T47D (cell line): ENCODE data around the gene LYZL1.

ENCODE experiments used
- DNase-seq, 2 experiments: peaks; one replicate each; pipeline versions ENCODE4 v3.0.0 to v3.0.0-alpha.2; 2011 to 2012; ENCODE audit warnings: low read depth in 1 of 2, low spot score in 1 of 2
- JUND ChIP-seq: IDR thresholded peaks from 2 replicates; pipeline ENCODE4 v1.6.1; 2012; ENCODE audit warnings: low read depth
- in situ Hi-C: cut with HindIII; loops from 2 replicates; pipeline ENCODE4 v1.10.0; 2016; ENCODE audit warnings: low sequenced_read_pairs, low pct_unique_long_range_greater_than_20kb

LYZL1 gene

DNA sequence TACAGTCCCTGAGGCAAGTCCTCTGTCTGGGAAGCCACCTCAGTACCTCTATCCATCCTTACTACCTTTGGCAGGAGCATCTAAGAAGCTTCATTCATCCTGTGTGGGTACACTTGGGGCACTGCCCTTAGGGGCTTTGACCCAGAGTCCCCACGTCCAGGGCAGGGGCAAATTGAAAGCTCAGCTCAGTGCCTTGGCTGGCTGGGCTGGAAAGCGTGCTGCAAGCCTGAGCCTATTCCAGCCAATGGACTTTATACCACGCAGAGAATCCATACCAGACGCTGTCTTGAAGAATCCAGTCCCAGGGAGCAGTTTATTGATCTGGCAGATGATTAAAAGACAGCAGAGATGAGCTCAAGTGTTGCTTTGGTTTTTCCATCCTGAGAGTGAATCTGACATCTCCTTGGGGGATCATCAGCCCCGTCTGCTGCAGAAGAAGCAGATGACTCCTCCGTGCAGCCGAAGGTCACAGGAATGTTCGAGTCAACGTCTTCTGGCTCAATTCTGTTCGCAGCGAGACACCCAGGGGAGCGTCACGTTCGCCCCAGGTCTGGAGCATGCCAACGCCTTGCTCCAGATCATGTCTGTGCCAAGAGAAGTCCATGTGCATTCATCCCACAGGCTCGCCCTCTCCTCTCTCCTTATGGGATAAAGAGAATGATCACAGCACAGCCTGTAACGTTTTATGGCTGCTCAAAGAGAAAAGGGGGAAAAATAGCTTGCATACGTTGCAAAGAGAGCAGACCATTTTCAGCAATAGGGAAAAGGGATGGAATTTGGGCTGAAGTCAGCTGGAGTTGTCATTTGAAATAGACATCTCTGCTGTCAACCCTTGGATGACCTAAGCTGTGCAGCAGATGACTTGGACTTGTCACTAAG, 35.8 kb upstream of the LYZL1 start:
- in situ Hi-C loops: no loop called here
- TF ChIP-seq JUND: no peak
- no peak for DNase-seq

DNA sequence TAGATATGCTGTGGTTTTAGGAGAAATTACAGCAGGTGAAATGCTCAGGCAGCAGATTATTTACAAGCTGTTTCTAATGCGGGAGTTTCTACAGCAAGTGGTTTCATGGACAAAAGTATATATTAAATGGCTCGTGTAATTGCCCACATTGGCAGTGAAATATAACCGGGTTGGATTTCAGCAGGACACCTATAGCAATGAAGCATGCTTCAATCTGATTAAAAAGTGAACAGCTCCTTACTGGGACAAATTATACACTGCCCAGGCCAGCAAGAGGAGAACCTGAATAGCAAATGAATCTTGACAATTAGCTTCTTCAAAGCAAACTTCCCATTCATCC, 35.2 kb upstream of the LYZL1 start:
- DNase-seq: no peak
- no peak for TF ChIP-seq JUND
- in situ Hi-C loops: no loop called here

DNA sequence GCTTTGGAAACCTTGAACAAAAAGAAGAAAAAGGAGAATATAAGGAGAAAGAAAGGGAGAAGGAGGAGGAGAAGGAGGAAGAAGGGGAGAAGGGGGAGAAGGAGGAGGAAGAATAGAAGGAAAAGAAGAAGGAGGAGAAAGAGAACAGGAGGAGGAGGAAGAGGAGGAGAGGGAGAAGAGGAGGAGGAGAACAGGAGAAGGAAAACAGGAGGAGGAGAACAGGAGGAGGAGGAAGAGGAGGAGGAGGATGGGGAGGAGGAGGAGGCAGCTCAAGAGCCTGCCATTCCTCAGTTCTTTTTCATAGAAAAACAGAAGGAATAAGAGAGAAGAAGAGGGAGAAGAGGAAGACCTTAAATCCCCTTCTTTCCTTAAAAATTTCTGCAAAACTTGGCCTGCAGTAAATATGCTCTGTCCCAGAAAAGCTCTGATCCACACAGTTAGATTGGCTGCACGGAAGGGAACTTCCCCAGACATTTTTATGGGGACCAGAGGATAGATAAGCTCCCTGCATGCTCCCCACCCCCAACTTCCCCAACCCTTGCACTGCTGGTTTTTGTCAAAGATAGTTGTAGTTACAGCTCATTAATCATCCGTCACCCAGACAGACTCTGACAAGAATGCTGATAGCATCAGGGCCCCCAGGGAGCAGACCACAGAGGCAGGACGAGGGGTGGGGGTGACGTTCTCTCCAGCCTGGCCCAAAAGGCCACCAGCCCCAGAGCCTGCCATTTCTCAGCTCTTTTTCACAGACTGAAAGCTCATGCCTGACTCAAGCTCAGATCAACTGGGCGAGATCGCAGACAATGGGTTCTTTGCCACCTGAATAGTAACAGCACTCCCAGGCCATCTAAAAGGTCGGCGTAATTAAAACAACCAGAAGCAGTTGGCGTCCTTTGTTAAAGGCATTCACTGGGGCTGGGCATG, 34.5 kb upstream of the LYZL1 start:
- in situ Hi-C loops: no loop called here
- no peak for DNase-seq
- no peak for TF ChIP-seq JUND

DNA sequence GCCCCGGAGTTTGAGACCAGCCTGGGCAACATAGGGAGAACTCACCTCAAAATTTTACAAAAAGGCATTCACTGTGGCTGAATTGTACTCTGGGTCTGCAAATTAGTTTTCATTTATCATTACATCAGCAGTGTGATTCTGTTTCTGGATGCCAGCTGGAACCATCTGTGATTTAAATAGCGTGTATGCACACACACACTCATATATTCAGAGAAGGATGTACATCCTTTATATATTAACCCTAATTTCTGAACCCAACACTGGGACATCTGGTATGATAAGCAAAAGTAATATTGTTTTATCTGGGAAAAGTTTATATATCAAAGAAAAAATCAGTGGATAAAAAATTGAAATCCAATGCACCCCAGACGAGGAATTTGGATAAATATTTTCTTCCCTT, 33.8 kb upstream of the LYZL1 start:
- no peak for TF ChIP-seq JUND
- no peak for DNase-seq
- in situ Hi-C loops: no loop called here

DNA sequence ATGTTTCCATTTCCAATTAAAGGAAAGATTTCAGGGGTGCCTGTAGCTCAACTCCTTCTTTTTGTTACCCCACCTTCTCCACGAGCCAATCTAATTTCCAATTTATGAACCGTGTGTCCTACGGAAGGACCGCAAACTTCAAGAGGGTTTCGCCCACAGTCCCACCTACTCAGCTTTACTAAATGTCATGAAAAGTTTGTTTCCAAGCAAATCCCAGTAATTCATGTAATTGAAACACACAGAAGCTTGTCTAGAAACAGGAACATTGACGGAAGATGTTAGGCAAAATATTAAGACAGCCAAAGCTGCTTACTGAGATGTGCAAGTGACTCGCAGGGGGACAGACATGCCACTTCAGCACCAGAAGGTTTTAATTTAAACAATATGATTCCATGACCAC, 32.9 kb upstream of the LYZL1 start:
- no peak for TF ChIP-seq JUND
- in situ Hi-C loops: no loop called here
- no peak for DNase-seq

DNA sequence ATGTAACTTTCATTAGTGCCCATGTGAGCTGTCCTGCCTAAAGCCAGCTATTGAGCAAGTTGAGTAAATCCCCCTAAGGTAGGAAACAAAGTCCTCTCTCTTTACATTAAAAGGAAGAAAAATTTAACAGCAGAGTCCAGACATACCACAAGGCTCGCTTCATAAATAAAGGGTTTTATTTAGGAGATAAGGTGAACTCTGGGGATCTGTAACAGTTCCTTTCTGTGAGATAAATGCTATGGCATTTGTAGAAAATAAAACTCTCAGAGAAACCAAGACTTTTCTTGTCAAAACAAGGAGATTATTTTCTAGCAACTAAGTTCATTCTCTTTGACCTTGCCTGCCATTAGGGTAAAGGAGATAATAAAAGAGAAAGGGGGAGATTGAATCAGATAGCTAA, 32.3 kb upstream of the LYZL1 start:
- no peak for TF ChIP-seq JUND
- no peak for DNase-seq
- in situ Hi-C loops: no loop called here

DNA sequence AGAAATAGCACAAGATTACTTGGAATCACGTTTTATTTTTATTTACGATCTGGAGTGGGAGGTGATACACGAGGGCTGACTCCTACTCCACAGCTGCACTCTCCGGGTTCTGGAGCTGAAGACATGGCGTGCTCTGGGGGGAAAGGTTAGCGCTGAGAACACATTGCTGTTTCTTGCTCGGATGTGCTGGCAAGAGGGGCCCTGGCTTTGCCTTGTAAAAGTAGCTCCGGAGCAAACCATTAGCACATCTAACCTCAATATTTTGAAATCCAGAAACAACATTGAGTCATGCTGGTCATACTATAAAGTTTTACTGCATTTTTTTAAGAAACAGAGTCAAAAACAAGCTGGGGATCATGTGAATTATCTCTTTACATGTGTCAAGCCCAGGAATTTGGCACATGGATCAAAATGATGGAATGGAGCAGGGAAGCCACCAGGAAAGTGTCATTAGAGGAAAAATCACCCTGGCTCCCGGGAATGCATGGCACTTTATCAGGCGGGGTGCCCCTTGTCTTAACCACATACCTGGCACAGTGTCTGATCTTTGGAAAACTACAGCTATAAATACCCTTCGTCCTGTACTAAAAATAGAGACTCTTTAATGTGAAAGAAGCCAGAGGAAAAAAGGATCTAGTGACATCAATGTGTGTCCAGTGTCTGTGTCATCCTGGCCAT, 31.6 kb upstream of the LYZL1 start:
- in situ Hi-C loops: no loop called here
- no peak for TF ChIP-seq JUND
- DNase-seq: no peak

DNA sequence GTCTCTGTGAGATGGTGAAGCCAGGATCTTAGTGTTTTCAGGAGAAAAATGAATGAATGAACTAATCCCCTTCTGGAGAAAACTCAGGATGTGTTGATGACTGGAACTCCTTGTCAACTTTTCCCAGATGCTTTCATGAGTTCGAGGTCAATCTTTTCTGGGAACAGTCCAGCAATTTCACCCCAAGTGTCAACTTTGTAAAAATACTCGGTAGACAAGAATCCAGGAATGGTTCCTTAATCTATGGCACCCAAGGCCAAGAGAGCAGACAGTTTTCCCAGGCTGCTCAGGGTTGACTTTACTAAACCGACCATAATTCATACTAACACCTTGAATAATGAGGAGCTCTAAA, 31.1 kb upstream of the LYZL1 start:
- TF ChIP-seq JUND: no peak

DNA sequence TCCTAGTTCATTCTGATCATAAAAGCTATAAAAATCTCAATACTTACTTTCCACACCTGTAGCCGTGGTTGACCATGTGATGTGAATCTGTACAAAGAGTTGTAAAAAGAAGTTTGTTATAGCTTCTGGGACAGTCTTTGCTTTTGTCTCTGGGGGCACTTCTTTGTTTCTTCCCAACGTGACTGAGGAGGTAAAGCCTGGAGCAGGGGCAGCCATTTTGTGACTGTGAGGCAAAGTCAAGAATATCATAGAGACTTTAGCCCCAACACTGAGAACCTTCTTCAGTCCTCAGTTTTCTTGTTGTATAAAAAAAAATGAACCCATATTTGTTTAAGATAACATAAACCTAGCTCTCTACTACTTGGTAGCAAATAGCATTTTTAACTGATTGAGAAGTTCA, 29.4 kb upstream of the LYZL1 start:
- DNase-seq: no peak
- in situ Hi-C loops: no loop called here
- TF ChIP-seq JUND: no peak

More for the DNA sequence above, 31.1 kb upstream of the LYZL1 start:
- no peak for DNase-seq
- in situ Hi-C loops: no loop called here

DNA sequence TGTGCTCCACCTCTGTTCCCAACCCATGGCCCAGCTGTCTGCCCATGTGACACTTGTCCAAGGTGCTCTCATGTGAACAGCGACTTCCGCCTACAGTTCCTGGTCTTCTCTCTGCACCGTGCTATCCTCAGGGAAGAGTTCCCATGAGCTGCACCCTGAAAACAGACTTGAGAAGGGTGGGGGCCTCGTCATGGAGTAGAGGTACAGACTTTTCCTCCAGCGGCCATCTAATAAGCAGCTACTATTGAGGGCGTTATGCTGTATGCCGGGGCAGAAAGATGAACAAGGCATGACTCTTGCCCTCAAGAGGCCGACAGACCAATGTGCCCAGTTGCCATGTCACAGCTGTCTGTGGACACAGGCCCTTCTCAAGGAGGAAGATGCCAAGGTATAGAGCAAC, 25.4 kb upstream of the LYZL1 start:
- TF ChIP-seq JUND: no peak
- in situ Hi-C loops: no loop called here
- no peak for DNase-seq

DNA sequence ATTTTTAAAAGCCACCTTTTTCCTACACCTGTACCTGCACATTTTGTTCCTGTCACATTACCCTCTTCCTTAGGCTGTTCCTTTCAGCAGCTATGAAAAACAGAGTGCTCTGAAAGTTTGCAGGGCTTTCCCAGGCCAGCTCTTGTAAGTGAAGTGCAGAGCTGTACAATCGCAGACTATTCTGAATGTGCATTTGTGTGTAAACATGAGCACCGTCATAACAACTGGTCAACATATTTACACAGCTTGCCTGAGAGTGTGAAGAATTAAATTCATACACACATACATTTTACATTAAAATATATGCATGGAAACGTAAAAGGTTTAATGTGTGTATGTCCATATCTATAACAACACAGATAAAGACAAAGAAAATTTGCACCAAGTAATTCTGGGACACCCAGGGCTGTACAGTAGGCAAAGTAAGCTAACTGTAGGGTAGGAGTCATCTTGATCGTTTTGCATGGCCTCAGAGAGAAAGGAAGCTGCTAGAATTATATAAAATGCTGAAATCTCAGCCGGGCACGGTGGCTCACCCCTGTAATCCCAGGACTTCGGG, 23.6 kb upstream of the LYZL1 start:
- TF ChIP-seq JUND: no peak
- DNase-seq: no peak
- in situ Hi-C loops: no loop called here

DNA sequence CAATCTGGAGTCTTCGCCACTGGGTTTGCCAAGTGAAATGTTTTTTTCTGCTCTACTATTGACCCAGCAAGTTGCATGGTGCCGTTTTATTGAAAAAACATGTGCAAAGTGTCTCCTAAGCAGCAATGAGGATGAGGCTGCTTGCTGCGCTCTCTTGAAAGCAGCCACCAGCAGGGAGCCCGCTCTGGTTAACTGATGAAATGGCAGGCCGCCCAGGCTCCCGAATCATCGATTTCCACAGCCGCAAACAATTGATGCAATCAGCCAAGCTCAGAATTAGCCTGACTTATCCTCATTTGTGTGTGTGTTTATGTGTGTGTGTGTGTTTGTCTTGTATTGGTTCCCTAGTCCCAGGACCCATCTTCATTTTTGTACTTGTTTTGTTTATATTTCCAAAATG, 22.2 kb upstream of the LYZL1 start:
- no peak for DNase-seq
- in situ Hi-C loops: no loop called here
- TF ChIP-seq JUND: no peak
